Testis (tissue), 2 donors: ENCODE results near the gene CHRNA1.

Source experiments
- CTCF ChIP-seq, 3 experiments: fragments of 450-650 bp in 2 of 3; fragments of 200-600 bp in 1 of 3; sonication (generic) in 1 of 3; IDR thresholded peaks; one replicate each; pipeline ENCODE4 v1.5.1; 2016 to 2019; ENCODE audit warnings: antibody characterized with exemption in 3 of 3, mild to moderate bottlenecking in 2 of 3, moderate library complexity in 1 of 3
- POLR2A ChIP-seq: fragments of 450-650 bp; IDR thresholded peaks from one replicate; pipeline ENCODE4 v1.6.1; 2017; ENCODE audit warnings: antibody characterized with exemption, mild to moderate bottlenecking, moderate library complexity

GRCh38 chr2:174791020-174791419 lies 26.7 kb upstream of the CHRNA1 start:
- TF ChIP-seq CTCF (IDR thresholded peaks at IDR 0.05) (no peak), POLR2A (no peak)
